Neural progenitor cell (in vitro differentiated cells): Measurements from ENCODE around the gene SIX1. TPM values are rescaled to one million over a fixed set of nuclear protein-coding genes. Genes with fewer than 3 reads are reported as not detected.

Experiments
- DNase-seq: peaks from one replicate; pipeline ENCODE4 v3.0.0-alpha.2; 2016; ENCODE audit warnings: low spot score
- H2AFZ ChIP-seq: fragments of 200-600 bp; sonication (generic); replicated peaks from 2 replicates; pipeline ENCODE4 v1.6.1; 2016; ENCODE audit warnings: antibody characterized with exemption
- H3F3A ChIP-seq: fragments of 200-600 bp; sonication (generic); 2 replicates; pipeline ENCODE4 v1.6.1; 2016; ENCODE audit warnings: antibody characterized with exemption, low read depth
- H3K27ac ChIP-seq: fragments of 200-600 bp; sonication (generic); 2 replicates; pipeline ENCODE4 v1.5.1; 2016; ENCODE audit warnings: mild to moderate bottlenecking
- H3K27me3 ChIP-seq: fragments of 200-600 bp; sonication (generic); 2 replicates; pipeline ENCODE4 v1.6.1; 2016; ENCODE audit warnings: mild to moderate bottlenecking, moderate library complexity
- H3K36me3 ChIP-seq: fragments of 200-600 bp; sonication (generic); 2 replicates; pipeline ENCODE4 v1.5.1; 2016
- H3K4me1 ChIP-seq: fragments of 200-600 bp; sonication (generic); 2 replicates; pipeline ENCODE4 v1.6.1; 2016; ENCODE audit warnings: mixed run types
- H3K4me2 ChIP-seq: fragments of 200-600 bp; sonication (generic); 2 replicates; pipeline ENCODE4 v1.6.1; 2016
- H3K4me3 ChIP-seq: fragments of 200-600 bp; sonication (generic); 2 replicates; pipeline ENCODE4 v1.5.1; 2016
- H3K79me2 ChIP-seq: fragments of 200-600 bp; sonication (generic); 2 replicates; pipeline ENCODE4 v1.6.1; 2016; ENCODE audit warnings: low read depth
- H3K9ac ChIP-seq: fragments of 200-600 bp; sonication (generic); 2 replicates; pipeline ENCODE4 v1.6.1; 2016
- H3K9me3 ChIP-seq: fragments of 200-600 bp; sonication (generic); 2 replicates; pipeline ENCODE4 v1.5.1; 2016; ENCODE audit warnings: low read depth
- H4K20me1 ChIP-seq: fragments of 200-600 bp; sonication (generic); 2 replicates; pipeline ENCODE4 v1.6.1; 2016; ENCODE audit warnings: low read depth
- H3K27ac Mint-ChIP-seq: 3 replicates; pipeline ENCODE4 v1.8.0; 2021; ENCODE audit warnings: mixed read lengths
- H3K27me3 Mint-ChIP-seq: 2 replicates; pipeline ENCODE4 v1.8.0; 2022; ENCODE audit warnings: low read depth, mild to moderate bottlenecking, inconsistent platforms, moderate library complexity, mixed read lengths; ENCODE audit not compliant: insufficient read depth
- H3K36me3 Mint-ChIP-seq: 3 replicates; pipeline ENCODE4 v1.8.0; 2021; ENCODE audit warnings: mixed read lengths
- H3K4me1 Mint-ChIP-seq: 3 replicates; pipeline ENCODE4 v1.8.0; 2021; ENCODE audit warnings: mixed read lengths
- H3K4me3 Mint-ChIP-seq: 3 replicates; pipeline ENCODE4 v1.8.0; 2021; ENCODE audit warnings: mild to moderate bottlenecking, moderate library complexity, mixed read lengths
- H3K9me3 Mint-ChIP-seq: 3 replicates; pipeline ENCODE4 v1.8.0; 2020; ENCODE audit warnings: mixed read lengths
- EZH2 ChIP-seq: fragments of 200-600 bp; sonication (generic); IDR thresholded peaks from 2 replicates; pipeline ENCODE4 v1.6.1; 2017; ENCODE audit warnings: antibody characterized with exemption, mild to moderate bottlenecking, moderate library complexity
- EZH2phosphoT487 ChIP-seq: fragments of 200-600 bp; sonication (generic); IDR thresholded peaks from 2 replicates; pipeline ENCODE4 v1.6.1; 2017; ENCODE audit warnings: antibody characterized with exemption
- total RNA-seq: library from RNA; depleted of rRNA; stranded (reverse); fragments of >200 nt; gene quantifications from 2 replicates; pipeline ENCODE4 v1.2.3, GENCODE V29; 2015; ENCODE audit warnings: low replicate concordance
- TF ChIP-seq, protein P1 (sequence below): fragments of 200-600 bp; sonication (generic); IDR thresholded peaks from 2 replicates; pipeline ENCODE4 v1.5.1; 2017; ENCODE audit warnings: antibody characterized with exemption, mild to moderate bottlenecking

SIX1 gene
- total RNA-seq, 1 donor from 2014 or later, result not detected

GRCh38 chr14:60662982-60663381 lies 13.7 kb upstream of the SIX1 start:
- TF ChIP-seq EZH2 (no peak), EZH2phosphoT487 (no peak)
- TF ChIP-seq, protein P1, sequence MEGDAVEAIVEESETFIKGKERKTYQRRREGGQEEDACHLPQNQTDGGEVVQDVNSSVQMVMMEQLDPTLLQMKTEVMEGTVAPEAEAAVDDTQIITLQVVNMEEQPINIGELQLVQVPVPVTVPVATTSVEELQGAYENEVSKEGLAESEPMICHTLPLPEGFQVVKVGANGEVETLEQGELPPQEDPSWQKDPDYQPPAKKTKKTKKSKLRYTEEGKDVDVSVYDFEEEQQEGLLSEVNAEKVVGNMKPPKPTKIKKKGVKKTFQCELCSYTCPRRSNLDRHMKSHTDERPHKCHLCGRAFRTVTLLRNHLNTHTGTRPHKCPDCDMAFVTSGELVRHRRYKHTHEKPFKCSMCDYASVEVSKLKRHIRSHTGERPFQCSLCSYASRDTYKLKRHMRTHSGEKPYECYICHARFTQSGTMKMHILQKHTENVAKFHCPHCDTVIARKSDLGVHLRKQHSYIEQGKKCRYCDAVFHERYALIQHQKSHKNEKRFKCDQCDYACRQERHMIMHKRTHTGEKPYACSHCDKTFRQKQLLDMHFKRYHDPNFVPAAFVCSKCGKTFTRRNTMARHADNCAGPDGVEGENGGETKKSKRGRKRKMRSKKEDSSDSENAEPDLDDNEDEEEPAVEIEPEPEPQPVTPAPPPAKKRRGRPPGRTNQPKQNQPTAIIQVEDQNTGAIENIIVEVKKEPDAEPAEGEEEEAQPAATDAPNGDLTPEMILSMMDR, result no peak
- H3K4me2 ChIP-seq, result no peak overlapping the region
- peaks cover 32% of the 10 kb centered on the region for H3K27me3 ChIP-seq
- peaks cover 26% of the 10 kb centered on the region for H3K27me3 Mint-ChIP-seq
- no peak overlapping the region for H3K27ac Mint-ChIP-seq
- no peak overlapping the region for H3K4me3 ChIP-seq
- DNase-seq, result no peak
- no peaks in the 10 kb centered on the region for H3K36me3 ChIP-seq
- H4K20me1 ChIP-seq, result no peaks in the 10 kb centered on the region
- peaks cover 13% of the 10 kb centered on the region for H3K4me1 ChIP-seq
- H3K36me3 Mint-ChIP-seq, result no peaks in the 10 kb centered on the region
- H3K4me3 Mint-ChIP-seq, result no peak overlapping the region
- peaks cover 8% of the 10 kb centered on the region for H3F3A ChIP-seq
- no peak overlapping the region for H2AFZ ChIP-seq
- H3K27ac ChIP-seq, result no peak overlapping the region
- no peaks in the 10 kb centered on the region for H3K79me2 ChIP-seq
- no peaks in the 10 kb centered on the region for H3K9me3 Mint-ChIP-seq
- peaks cover 16% of the 10 kb centered on the region for H3K4me1 Mint-ChIP-seq
- H3K9ac ChIP-seq, result no peak overlapping the region
- H3K9me3 ChIP-seq, result no peaks in the 10 kb centered on the region

DNA sequence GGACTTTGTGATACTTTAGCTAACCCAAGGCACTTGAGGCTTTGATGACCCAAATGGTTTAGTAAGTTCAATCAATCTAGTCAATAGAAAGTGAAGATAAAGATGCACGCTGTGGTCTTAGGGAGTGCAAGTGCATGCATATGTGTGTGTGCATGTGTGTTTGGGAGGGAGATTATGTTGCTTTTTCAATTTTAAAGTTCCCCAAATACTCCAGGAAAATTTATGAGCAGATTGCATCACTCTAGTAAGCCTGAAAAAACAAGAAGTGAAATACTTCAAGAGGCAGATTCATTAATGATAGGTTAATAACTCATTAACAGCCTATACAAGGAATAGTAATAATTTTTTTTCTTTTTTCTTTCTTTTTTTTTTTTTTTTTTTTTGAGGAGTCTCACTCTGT lies 12.4 kb upstream of the SIX1 start:
- peaks cover 21% of the 10 kb centered on the region for H3K4me1 Mint-ChIP-seq
- Histone ChIP-seq H3K4me1 (peaks cover 16% of the 10 kb centered on the region), H3K9ac (no peak overlapping the region), H4K20me1 (no peaks in the 10 kb centered on the region), H3K27me3 (peaks cover 44% of the 10 kb centered on the region), H3K4me2 (no peak overlapping the region), H3F3A (peaks cover 18% of the 10 kb centered on the region), H3K4me3 (no peak overlapping the region), H3K9me3 (no peaks in the 10 kb centered on the region), H2AFZ (no peak overlapping the region), H3K27ac (no peak overlapping the region), H3K36me3 (no peaks in the 10 kb centered on the region), H3K79me2 (no peaks in the 10 kb centered on the region)
- no peak overlapping the region for H3K27ac Mint-ChIP-seq
- TF ChIP-seq EZH2 (no peak), EZH2phosphoT487 (no peak)
- TF ChIP-seq, protein P1, result no peak
- H3K36me3 Mint-ChIP-seq, result no peaks in the 10 kb centered on the region
- H3K27me3 Mint-ChIP-seq, result peaks cover 35% of the 10 kb centered on the region
- no peak overlapping the region for H3K4me3 Mint-ChIP-seq
- no peak for DNase-seq
- no peaks in the 10 kb centered on the region for H3K9me3 Mint-ChIP-seq

DNA sequence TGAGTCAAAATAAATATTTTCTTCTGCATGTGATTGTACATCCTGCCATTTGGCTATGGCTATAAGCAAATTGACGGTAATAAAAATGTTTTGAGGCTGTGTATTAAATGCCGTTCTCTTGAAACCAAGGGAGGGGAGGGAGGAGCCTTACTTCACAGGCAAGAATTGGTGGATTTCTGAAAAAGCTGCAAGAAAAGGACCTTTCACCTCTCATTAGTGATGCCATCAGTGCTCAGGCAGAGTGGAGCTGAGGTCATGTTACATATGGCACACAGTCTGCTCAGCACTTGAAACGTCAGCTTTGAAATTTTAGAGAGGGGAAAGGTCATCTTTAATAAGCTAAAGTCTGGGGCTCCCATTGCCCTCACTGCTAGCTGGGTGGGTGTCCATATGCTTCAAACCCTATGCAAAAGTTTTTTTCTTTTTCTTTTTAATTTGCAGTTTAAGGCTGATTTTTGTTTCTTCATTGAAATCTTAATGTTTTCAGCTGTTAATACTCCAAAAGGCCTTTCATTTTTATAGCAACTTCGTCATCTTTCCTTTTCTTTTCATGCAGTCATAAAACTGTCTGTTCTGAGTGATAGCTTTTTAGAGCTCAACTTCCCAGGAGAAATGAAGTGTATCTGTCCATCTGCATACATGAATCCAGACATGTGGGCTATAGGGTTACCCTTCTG lies 9.8 kb upstream of the SIX1 start:
- Histone ChIP-seq H3K27ac (no peak overlapping the region), H3K9ac (no peak overlapping the region), H3K4me1 (peaks cover 28% of the 10 kb centered on the region), H3F3A (peaks cover 42% of the 10 kb centered on the region), H3K4me2 (peak overlapping the region; percentile 78), H3K9me3 (no peaks in the 10 kb centered on the region), H3K79me2 (no peaks in the 10 kb centered on the region), H4K20me1 (peaks cover 8% of the 10 kb centered on the region), H2AFZ (no peak overlapping the region), H3K4me3 (peak overlapping the region; percentile 62), H3K36me3 (no peaks in the 10 kb centered on the region), H3K27me3 (peaks cover 71% of the 10 kb centered on the region)
- Mint-ChIP-seq H3K27me3 (peaks cover 62% of the 10 kb centered on the region), H3K27ac (no peak overlapping the region), H3K4me1 (peaks cover 35% of the 10 kb centered on the region), H3K9me3 (peaks cover 3% of the 10 kb centered on the region), H3K4me3 (peak overlapping the region; percentile 54), H3K36me3 (no peaks in the 10 kb centered on the region)
- peak; percentile 28 for DNase-seq
- no peak for TF ChIP-seq EZH2
- no peak for TF ChIP-seq EZH2phosphoT487
- TF ChIP-seq, protein P1, result no peak
